LNCaP clone FGC (cell line): ENCODE results near the gene TNFAIP8L3.

Experiments
- DNase-seq: peaks from one replicate; pipeline ENCODE4 v3.0.0-alpha.2; 2011; ENCODE audit warnings: low read depth
- H3K4me3 ChIP-seq: 2 replicates; pipeline ENCODE4 v1.5.1; 2011; ENCODE audit warnings: mild to moderate bottlenecking, low read depth, low read length, control low read depth
- CTCF ChIP-seq: IDR thresholded peaks from 2 replicates; pipeline ENCODE4 v1.5.1; 2012; ENCODE audit warnings: mild to moderate bottlenecking; ENCODE audit not compliant: control insufficient read depth, insufficient read depth; ENCODE audit errors: extremely low read depth

TNFAIP8L3 gene

GRCh38 chr15:51134416-51135199 lies 39.9 kb upstream of the TNFAIP8L3 start:
- no peak for DNase-seq
- no peak for TF ChIP-seq CTCF

GRCh38 chr15:51133140-51133765 lies 38.5 kb upstream of the TNFAIP8L3 start:
- no peak overlapping the region for H3K4me3 ChIP-seq
- TF ChIP-seq CTCF = no peak
- DNase-seq = no peak

More at GRCh38 chr15:51134416-51135199, 39.9 kb upstream of the TNFAIP8L3 start:
- H3K4me3 ChIP-seq = no peak overlapping the region

GRCh38 chr15:51132384-51133139 lies 37.9 kb upstream of the TNFAIP8L3 start:
- DNase-seq = no peak
- no peak overlapping the region for H3K4me3 ChIP-seq
- TF ChIP-seq CTCF = peak; percentile 87

GRCh38 chr15:51131596-51132290 lies 37.0 kb upstream of the TNFAIP8L3 start:
- H3K4me3 ChIP-seq = no peak overlapping the region
- DNase-seq = no peak
- no peak for TF ChIP-seq CTCF

GRCh38 chr15:51130344-51130743 lies 35.6 kb upstream of the TNFAIP8L3 start:
- no peak for TF ChIP-seq CTCF
- H3K4me3 ChIP-seq = no peak overlapping the region
- no peak for DNase-seq

GRCh38 chr15:51129535-51130188 lies 35.0 kb upstream of the TNFAIP8L3 start:
- DNase-seq = no peak
- no peak for TF ChIP-seq CTCF
- H3K4me3 ChIP-seq = no peak overlapping the region
